ENCODE measurements around the gene PARD3.

PARD3 gene

GRCh38 chr10:34762603-34763299 is 52.3 kb downstream of the PARD3 start:
- H3K27ac ChIP-seq = no peak overlapping the region
- TF ChIP-seq, protein P1, sequence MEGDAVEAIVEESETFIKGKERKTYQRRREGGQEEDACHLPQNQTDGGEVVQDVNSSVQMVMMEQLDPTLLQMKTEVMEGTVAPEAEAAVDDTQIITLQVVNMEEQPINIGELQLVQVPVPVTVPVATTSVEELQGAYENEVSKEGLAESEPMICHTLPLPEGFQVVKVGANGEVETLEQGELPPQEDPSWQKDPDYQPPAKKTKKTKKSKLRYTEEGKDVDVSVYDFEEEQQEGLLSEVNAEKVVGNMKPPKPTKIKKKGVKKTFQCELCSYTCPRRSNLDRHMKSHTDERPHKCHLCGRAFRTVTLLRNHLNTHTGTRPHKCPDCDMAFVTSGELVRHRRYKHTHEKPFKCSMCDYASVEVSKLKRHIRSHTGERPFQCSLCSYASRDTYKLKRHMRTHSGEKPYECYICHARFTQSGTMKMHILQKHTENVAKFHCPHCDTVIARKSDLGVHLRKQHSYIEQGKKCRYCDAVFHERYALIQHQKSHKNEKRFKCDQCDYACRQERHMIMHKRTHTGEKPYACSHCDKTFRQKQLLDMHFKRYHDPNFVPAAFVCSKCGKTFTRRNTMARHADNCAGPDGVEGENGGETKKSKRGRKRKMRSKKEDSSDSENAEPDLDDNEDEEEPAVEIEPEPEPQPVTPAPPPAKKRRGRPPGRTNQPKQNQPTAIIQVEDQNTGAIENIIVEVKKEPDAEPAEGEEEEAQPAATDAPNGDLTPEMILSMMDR (conservative IDR thresholded peaks at IDR 0.05) = no peak

DNA sequence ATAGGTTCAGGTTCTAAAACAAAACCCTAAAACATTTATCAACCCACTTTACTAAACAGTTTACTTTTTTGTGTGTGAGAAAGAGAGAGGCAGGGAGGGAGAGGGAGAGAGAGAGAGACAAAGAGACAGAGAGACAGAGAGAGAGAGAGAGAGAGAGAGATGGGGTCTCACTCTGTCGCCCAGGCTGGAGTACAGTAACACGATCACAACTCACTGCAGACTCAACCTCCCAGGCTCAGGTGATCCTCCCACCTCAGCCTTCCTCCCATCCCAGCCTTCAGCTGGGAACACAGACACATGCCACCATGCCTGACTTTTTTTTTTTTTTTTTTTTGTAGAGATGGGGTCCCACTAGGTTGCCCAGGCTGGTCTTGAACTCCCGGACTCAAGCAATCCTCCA is 52.9 kb downstream of the PARD3 start:
- H3K27ac ChIP-seq = no peak overlapping the region
- TF ChIP-seq, protein P1 (conservative IDR thresholded peaks at IDR 0.05) = no peak

- TF ChIP-seq, protein P1 (conservative IDR thresholded peaks at IDR 0.05) = no peak
- no peak overlapping the region for H3K27ac ChIP-seq
Measured at GRCh38 chr10:34761453-34761852, 53.6 kb downstream of the PARD3 start.

DNA sequence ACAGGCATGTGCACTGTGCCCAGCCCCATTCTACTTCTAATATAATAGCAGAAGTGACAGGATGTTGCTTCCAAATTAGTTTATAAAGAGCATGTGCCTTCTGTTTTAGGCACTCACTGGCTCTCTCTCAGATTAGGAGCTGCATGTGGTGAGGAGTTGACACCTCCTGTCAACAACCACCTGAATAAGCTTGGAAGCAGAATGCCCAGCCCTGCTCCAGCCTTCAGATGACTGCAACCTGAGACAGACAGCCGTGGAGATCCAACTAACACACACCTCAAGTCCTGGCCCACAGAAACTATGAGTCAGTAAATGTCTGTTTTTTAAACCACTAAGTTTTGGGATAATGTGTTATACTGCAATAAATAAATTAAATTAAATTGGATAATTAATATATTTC is 54.5 kb downstream of the PARD3 start:
- TF ChIP-seq, protein P1 (conservative IDR thresholded peaks at IDR 0.05) = no peak

DNA sequence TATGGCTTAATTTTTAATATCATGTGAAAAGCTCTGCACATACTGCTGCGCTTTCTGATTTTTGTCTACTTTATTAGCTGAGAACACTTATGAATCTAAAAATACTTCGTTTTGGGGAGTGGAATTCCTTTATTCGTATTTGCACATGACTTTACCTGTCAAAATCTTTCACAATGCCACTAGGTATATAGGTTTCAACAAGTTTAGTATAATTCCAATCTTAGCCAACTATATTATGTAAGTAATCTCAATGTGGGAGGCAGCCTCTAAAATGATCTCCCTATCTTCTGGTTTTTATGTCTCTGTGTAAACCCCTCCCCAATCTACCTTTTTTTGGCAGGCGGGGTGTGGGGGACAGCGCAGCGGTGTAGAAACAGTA is 55.3 kb downstream of the PARD3 start:
- H3K27ac ChIP-seq = no peak overlapping the region

More for the DNA sequence above, 54.5 kb downstream of the PARD3 start:
- H3K27ac ChIP-seq = no peak overlapping the region

GRCh38 chr10:34759161-34759836 is 55.8 kb downstream of the PARD3 start:
- TF ChIP-seq, protein P1 (conservative IDR thresholded peaks at IDR 0.05) = no peak
- no peak overlapping the region for H3K27ac ChIP-seq

More for the DNA sequence above, 55.3 kb downstream of the PARD3 start:
- TF ChIP-seq, protein P1 (conservative IDR thresholded peaks at IDR 0.05) = no peak

DNA sequence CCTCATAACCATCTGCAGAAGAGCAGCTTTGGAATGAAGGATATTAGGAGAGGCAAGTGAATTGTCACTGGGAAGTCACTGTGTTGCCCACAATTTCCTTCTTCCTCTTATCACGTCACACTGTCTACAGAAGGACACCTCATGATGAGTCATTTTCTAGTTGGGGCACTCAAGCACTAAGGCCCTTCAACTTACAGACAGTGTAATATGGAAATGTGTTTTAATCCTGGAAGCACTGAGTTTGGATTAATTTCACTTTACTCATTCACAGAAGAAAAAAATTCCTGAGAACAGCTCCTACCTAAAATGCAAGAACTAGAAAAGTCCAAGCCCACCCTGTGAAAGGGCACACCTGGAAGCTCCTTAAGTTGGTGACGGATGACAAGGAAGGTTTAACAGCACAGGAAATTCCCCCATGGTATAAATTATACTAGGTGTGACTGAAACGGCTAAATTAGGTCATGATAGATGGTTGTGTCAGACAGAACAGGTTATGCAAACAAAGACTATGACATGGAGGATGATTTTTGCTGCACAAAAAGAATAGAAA is 56.6 kb downstream of the PARD3 start:
- H3K27ac ChIP-seq = no peak overlapping the region
- TF ChIP-seq, protein P1 (conservative IDR thresholded peaks at IDR 0.05) = no peak
